CD4-positive, alpha-beta T cell treated with Interleukin-17A for 1 hour (primary cell): Measurements from ENCODE around the gene ITGA3.

Experiments
- DNase-seq: peaks from one replicate; pipeline ENCODE4 v3.0.0-alpha.2; 2020

Gene ITGA3

DNA sequence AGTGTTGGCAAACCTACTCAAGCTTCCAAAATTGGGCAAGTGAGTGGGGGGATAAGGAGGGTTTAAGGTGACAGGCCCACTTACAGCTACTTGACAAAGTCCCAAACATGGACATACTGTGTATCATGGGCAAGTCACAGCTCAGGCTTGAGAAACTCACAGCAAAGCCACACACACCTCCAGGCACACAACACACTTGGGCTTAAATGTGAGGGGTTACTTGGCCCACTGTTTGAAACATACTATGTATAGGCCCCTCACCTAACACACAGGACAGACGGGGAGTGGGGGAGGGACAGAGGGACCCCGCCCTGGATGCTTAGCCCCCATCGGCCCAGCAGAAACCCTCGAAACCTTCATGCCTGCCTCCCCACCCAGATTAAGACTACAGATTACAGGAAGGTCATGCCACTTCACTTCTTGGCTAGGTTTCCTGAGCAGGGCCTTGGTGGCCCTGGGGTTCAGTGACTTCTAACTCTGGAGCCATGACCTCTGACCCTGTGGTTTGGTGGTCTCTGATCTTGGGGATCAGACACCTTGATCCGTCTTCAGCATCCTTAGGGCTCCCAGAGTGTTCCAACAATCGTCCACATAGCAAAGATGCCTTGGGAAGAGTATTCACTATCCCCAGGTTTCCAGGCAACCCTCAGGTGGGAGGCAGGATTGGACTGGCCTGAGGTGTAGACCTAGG lies 76.3 kb downstream of the ITGA3 start:
- DNase-seq: no peak

DNA sequence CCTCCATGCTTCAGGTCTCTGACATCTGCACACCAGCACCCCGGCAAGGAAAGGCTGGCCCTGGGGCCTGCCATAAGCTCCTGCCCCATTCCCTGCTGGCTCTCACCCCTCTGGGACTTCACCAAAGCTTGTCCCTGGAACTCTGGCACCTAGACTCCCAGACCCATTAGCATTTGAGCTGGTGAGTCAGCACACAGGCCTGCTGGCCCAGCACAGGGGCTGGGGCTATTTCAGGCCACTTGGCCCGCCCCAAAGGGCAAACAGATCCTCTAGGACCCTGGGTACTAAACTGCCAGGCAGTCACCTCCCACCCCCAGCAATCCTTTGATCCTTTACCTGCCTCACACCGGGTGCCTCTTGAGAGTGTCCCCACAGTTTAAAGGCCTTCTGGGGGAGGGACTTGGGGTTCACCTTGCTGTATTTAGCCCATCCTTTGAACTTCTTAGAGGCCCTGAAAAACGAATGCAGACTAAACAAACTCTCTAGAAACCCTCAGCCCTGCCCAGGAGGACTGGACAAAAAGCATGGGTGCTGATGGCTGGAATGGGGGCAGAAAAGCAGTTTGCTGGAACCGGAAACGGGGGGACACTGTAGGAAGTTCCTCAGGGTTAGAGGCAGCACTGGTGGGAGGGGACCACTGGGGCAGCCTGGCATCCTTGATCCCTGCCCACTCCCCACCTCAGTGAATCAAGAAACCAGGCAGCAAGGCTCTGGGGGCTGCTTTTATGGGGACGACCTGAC lies 77.3 kb downstream of the ITGA3 start:
- no peak for DNase-seq

- no peak for DNase-seq
Observed at GRCh38 chr17:50133769-50134099, 77.8 kb downstream of the ITGA3 start.

- no peak for DNase-seq
Observed at GRCh38 chr17:50134206-50135110, 78.5 kb downstream of the ITGA3 start.

DNA sequence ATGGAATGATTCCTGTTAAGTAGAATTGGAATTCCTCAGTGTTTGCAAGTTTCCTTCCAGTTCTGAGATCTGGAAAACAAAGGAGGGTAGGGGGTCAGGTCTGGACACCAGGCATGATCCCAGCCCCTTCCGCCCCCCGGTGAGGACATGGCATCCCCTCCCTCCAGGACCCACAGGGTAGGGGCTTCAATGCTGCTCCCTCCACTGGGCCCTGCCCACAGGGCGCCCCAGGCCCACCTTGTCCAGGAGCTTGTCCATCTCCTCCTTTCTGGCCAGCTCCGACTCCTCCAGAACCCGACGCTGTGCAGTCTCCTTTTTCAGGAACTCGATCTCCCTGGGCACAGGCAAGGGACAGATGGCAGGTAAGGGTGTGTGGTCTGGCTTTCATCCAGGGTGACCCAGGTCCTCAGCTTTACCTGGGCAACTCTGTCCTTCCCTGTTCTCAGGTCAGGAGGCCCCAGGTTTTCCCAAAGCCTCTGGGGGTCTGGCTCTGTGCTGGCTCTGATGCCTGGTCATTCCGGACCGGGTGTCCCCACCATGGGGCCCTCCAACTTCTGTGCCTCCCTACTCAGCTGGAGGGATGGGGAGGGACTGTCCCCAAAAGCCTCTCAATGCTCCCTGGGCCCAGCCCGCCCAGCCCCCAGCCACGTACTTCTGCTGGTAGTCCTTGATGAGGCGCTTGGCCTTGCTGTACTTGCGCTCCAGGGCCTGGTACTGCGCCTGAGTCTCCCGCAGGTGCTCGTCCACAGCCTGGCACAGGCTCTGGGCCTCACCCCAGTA lies 79.6 kb downstream of the ITGA3 start:
- no peak for DNase-seq

DNA sequence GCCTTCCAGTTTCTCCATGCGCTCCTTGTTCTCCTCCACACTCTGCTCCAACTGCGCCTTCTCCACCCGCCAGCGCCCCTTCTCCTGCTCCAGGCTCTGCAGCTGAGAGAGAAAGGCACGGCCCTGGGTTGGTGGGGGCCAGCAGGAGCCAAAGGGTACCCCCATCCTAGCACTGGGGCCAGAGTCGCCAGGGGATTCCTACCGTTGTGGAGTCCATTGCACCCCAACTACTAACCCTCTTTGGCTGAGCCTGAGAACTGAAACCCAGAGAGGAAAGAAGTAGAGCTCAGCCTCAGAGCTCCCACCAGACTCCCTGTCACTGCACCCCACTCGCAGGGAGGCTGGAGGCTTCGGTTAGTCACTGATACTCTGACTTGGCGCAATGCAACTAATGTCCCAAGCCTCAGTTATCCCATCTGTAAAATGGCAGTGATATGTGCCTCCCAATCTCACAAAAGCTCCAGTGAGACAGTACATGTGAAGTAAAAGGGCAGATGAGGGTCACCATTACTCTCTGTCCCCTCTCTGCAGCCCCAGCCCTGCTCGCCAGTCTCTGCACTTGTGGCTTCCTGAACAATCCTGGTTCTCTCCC lies 80.3 kb downstream of the ITGA3 start:
- no peak for DNase-seq

GRCh38 chr17:50137042-50137441 lies 81.1 kb downstream of the ITGA3 start:
- no peak for DNase-seq

- no peak for DNase-seq
Observed at GRCh38 chr17:50139185-50139783, 83.4 kb downstream of the ITGA3 start.
